Aorta (tissue), 5 donors: Measurements from ENCODE around the gene PTPRN2. TPM values are rescaled to one million over a fixed set of nuclear protein-coding genes. Genes with fewer than 3 reads are reported as not detected.

Experiments used
- ATAC-seq: fragments of 200-7000 bp; cut with Tn5 transposase; one replicate; pipeline ENCODE4 v1.9.1; 2022; ENCODE audit warnings: moderate library complexity; ENCODE audit not compliant: low FRiP score
- DNase-seq, 2 donors: peaks; one replicate each; pipeline ENCODE4 v3.0.0-alpha.2; 2020
- H3K27ac ChIP-seq, 2 donors: one replicate each; pipeline ENCODE4 v1.5.1; 2013; ENCODE audit warnings: low read length in 2 of 2, mild to moderate bottlenecking in 2 of 2, moderate library complexity in 2 of 2, control low read depth in 1 of 2, inconsistent platforms in 1 of 2, low read depth in 1 of 2
- H3K27me3 ChIP-seq, 2 donors: one replicate each; pipeline ENCODE4 v1.6.1; 2013; ENCODE audit warnings: control low read depth in 1 of 2, low read length in 1 of 2, mild to moderate bottlenecking in 1 of 2, moderate library complexity in 1 of 2; ENCODE audit not compliant: insufficient read depth in 2 of 2, control insufficient read depth in 1 of 2
- H3K36me3 ChIP-seq, 2 donors: one replicate each; pipeline ENCODE4 v1.6.1; 2013; ENCODE audit warnings: control low read depth in 1 of 2, low read length in 1 of 2, mild to moderate bottlenecking in 1 of 2; ENCODE audit not compliant: insufficient read depth in 2 of 2, control insufficient read depth in 1 of 2
- H3K4me1 ChIP-seq, 2 donors: one replicate each; pipeline ENCODE4 v1.6.1; 2013; ENCODE audit warnings: low read length in 2 of 2, control low read depth in 1 of 2, mild to moderate bottlenecking in 1 of 2, moderate library complexity in 1 of 2; ENCODE audit not compliant: insufficient read depth in 2 of 2, control insufficient read depth in 1 of 2
- H3K4me3 ChIP-seq, 2 donors: one replicate each; pipeline ENCODE4 v1.5.1; 2013; ENCODE audit warnings: low read length in 2 of 2, control low read depth in 1 of 2, mild to moderate bottlenecking in 1 of 2
- H3K9me3 ChIP-seq: one replicate; pipeline ENCODE4 v1.6.1; 2013; ENCODE audit warnings: mild to moderate bottlenecking, low read length; ENCODE audit not compliant: control insufficient read depth
- WGBS, 2 donors: extraction: QIAGEN DNeasy Blood & Tissue Kit; methylation state at CpG; one replicate each; pipeline ENCODE4 v1.1.7; 2013; 5-methylcytosine and 5-hydroxymethylcytosine counted together
- intact Hi-C, 2 donors: fragments of 100-400 bp; cut with DNase I; formaldehyde crosslinking; loops; one replicate each; pipeline versions ENCODE4 v1.14.2 to v1.15.0; 2022
- polyA plus RNA-seq, 2 donors: library from polyadenylated mRNA; stranded (reverse); fragments of 200-250 nt; gene quantifications; one replicate each; pipeline ENCODE4 v1.2.3, GENCODE V29; 2013
- total RNA-seq, 2 donors: library from RNA; stranded (reverse); fragmentation: NEBNext Ultra II Directional; extraction: Animal tissue kit (Norgen Biotek cat#: 25700); gene quantifications; one replicate each; pipeline ENCODE4 v1.2.1, GENCODE V29; 2021
- donor health status: healthy with polysubstance abuse.
- donor health status: Bipolar disorder and iron deficiency.
- donor health status: DM: no; HTN: no; CAD: no.
- donor health status: DM: no; HTN: no; CAD: no.
- donor health status: DM: yes; HTN: yes; CAD: no.

PTPRN2 gene
- total and polyA plus RNA-seq, 4 donors, result 0.67 to 3.3 (median 1.4) TPM

DNA sequence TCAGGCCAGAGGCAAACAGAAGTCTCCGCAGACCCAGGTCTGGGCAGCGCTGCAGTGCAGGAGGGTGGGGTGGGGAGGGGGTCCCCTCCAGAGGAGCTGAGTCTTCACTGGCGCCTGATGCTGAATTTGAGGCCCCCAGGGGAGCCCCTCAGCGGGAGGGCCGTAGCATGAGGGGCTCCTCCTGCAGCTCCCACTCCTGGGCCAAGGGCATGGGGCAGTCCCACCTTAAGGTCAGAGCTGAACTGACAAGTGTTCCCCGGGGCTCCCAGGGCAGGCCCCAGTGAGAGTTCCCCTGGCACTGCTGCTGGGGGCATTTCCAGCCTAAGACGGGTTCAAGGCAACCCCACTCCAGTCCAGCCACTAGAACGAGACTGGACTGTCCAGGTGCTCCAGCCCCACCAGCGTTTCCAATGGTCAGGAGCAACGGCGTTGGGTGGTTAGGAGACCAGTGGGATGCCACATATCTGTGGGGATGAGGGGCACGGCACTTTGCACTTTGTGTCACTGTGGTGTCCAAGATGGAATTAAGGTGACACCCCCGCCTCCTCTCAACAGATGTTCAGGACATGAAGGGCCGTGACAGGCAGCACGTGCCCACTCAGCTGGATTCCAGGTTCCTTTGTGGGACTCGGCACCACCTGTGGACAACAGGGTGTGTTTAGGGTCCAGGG is 139.1 kb downstream of the PTPRN2 start:
- ATAC-seq, result no peak
- Histone ChIP-seq H3K4me1 (no peaks in the 10 kb centered on the region), H3K36me3 (no peaks in the 10 kb centered on the region), H3K4me3 (no peak overlapping the region), H3K9me3 (no peaks in the 10 kb centered on the region), H3K27me3 (no peaks in the 10 kb centered on the region), H3K27ac (no peak overlapping the region)
- 87 to 89% methylated on average over 14 to 16 of the region's 16 CpGs for WGBS, 2 donors
- intact Hi-C loops, result no loop called here
- no peak for DNase-seq

DNA sequence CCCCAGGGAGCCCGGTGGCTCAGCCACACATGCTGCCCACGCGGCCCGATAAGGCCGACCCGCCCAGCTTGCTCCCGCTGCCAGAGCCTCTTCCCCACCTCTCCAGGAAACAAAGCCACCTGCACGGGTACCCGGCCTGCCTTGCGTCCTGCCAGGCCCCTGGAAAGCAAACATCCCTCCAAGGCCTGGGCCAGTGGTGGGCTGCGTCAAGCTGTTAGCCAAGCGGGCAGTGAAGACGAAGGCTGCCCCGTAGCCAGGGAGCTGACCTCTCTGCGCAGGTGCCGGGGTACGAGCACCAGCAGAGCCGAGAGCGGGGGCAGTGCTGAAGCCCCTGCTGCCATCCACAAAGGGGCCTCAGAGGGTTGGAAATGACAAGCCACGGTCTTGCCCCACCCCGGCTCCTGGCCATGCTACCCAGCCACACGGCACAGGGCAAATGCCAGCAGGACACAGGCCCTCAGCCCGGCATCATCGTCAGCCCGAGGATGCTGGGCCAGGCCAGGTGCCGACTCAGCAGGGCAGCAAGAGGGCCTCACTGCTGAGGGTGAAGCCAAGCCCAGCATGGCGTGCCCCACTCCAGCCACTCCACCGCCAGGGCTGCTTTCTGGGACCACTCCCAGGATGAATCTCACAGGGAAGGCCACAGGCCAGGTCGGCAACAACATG is 140.0 kb downstream of the PTPRN2 start:
- H3K4me1 ChIP-seq, result no peaks in the 10 kb centered on the region
- no peak overlapping the region for H3K4me3 ChIP-seq
- no peaks in the 10 kb centered on the region for H3K36me3 ChIP-seq
- no peak overlapping the region for H3K27ac ChIP-seq
- no peak for DNase-seq
- H3K27me3 ChIP-seq, result no peaks in the 10 kb centered on the region
- WGBS, 2 donors, result 83 to 86% methylated on average over 29 of the region's 29 CpGs
- intact Hi-C loops, result no loop called here
- no peaks in the 10 kb centered on the region for H3K9me3 ChIP-seq
- no peak for ATAC-seq

DNA sequence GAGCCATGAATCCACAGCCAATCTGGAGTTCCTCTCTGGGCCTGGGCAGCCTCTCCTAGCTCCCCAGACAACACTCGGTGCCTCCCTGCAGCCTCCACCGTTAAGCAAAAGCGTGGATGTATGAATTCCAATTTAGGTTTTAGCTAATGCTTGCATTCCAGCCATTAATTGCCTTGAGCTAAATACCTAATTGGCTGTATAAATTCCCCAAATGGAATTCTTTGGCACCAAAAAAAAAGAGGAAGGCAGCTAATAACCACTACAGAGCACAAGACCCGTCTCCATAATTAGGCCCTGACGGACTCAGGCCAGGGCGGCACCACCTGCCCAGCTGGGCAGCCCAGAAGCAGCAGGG is 140.5 kb downstream of the PTPRN2 start:
- H3K4me3 ChIP-seq, result no peak overlapping the region
- H3K4me1 ChIP-seq, result no peaks in the 10 kb centered on the region
- no peaks in the 10 kb centered on the region for H3K36me3 ChIP-seq
- 84 to 89% methylated on average over 6 of the region's 6 CpGs for WGBS, 2 donors
- H3K9me3 ChIP-seq, result no peaks in the 10 kb centered on the region
- no peaks in the 10 kb centered on the region for H3K27me3 ChIP-seq
- intact Hi-C loops, result no loop called here
- no peak for DNase-seq
- no peak overlapping the region for H3K27ac ChIP-seq
- no peak for ATAC-seq

DNA sequence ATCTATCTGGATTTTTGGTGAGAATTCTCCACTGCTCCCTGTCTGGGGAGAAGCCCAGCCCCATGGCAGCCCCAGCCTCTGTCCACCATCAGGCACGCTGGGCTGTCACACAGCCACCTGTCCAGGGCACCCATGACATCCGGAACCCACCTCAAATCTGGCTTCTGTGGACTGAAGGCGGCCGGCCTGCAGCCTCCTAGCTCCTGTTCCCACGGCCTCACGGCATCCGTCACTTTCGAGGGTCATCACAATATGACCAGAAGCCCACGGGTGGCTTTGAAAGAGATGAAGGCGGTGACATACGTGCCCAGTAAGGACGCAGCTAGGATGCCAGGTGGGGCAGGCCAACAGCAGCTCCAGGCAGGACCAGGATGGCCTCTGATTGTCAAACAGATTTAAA is 140.9 kb downstream of the PTPRN2 start:
- intact Hi-C loops, result no loop called here
- no peaks in the 10 kb centered on the region for H3K4me1 ChIP-seq
- no peak for DNase-seq
- WGBS, 2 donors, result 81 to 83% methylated on average over 12 of the region's 12 CpGs
- ATAC-seq, result no peak
- no peaks in the 10 kb centered on the region for H3K27me3 ChIP-seq
- no peaks in the 10 kb centered on the region for H3K9me3 ChIP-seq
- no peak overlapping the region for H3K27ac ChIP-seq
- H3K36me3 ChIP-seq, result no peaks in the 10 kb centered on the region
- no peak overlapping the region for H3K4me3 ChIP-seq

DNA sequence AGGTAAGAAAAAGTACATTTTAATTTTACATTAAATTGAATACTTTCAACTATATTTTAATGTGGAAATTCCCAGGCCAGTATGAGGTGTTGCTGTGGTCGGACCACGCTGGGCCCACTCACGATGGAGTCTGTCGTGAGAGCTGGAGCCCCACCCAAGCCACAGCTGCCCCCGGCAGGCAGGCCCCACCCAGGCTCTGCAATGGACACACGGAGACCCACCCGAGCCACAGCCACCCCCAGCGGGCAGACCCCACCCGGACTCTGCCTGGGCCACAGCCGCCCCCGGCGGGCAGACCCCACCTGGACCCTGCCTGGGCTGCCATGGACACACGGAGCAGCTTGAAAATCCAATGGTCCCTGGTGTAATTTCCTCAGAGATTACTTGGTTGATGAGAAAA is 141.3 kb downstream of the PTPRN2 start:
- no peak for ATAC-seq
- Histone ChIP-seq H3K4me1 (no peaks in the 10 kb centered on the region), H3K27ac (no peak overlapping the region), H3K4me3 (no peak overlapping the region), H3K36me3 (no peaks in the 10 kb centered on the region), H3K27me3 (no peaks in the 10 kb centered on the region), H3K9me3 (no peaks in the 10 kb centered on the region)
- 80 to 83% methylated on average over 13 of the region's 13 CpGs for WGBS, 2 donors
- DNase-seq, result no peak
- intact Hi-C loops, result no loop called here

DNA sequence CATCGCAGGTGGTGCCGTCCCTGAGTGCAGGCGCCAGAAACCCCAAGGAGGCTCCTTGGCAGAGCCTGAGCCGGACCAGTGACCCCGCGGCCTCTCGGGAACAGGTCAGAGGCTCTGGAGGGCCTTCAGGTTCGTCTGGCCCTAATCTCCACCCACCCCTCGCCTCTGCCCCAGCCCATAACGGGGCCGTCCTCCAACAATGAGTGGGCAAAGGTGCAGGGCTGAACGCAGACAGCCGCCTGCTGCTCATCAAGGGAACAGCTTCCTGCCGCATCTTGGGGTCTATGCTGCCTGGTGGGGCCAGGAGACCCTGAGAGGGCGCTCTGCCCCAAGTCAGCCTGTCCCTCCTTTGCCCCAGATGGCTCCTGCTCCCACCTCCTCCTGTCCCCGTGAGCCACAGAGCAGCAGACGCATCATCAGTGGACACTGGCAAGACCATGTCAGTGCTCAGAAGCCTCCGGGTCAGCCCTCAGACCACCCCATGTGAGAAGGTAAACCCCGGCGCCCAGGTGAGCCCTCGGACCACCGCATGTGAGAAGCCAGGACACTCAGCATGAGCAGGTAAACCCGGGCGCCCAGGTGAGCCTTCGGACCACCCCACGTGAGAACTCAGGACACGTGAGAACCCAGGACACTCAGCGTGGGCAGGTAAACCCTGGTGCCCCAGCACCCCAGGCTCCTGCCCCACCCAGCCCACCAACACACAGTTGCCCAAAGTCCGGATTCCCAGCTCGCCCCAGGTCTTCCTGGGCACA is 142.0 kb downstream of the PTPRN2 start:
- H3K27me3 ChIP-seq, result no peaks in the 10 kb centered on the region
- no peaks in the 10 kb centered on the region for H3K9me3 ChIP-seq
- intact Hi-C loops, result no loop called here
- no peak overlapping the region for H3K27ac ChIP-seq
- H3K36me3 ChIP-seq, result no peaks in the 10 kb centered on the region
- H3K4me3 ChIP-seq, result no peak overlapping the region
- no peak for ATAC-seq
- WGBS, 2 donors, result 77 to 79% methylated on average over 30 of the region's 30 CpGs
- H3K4me1 ChIP-seq, result no peaks in the 10 kb centered on the region
- DNase-seq, result no peak

DNA sequence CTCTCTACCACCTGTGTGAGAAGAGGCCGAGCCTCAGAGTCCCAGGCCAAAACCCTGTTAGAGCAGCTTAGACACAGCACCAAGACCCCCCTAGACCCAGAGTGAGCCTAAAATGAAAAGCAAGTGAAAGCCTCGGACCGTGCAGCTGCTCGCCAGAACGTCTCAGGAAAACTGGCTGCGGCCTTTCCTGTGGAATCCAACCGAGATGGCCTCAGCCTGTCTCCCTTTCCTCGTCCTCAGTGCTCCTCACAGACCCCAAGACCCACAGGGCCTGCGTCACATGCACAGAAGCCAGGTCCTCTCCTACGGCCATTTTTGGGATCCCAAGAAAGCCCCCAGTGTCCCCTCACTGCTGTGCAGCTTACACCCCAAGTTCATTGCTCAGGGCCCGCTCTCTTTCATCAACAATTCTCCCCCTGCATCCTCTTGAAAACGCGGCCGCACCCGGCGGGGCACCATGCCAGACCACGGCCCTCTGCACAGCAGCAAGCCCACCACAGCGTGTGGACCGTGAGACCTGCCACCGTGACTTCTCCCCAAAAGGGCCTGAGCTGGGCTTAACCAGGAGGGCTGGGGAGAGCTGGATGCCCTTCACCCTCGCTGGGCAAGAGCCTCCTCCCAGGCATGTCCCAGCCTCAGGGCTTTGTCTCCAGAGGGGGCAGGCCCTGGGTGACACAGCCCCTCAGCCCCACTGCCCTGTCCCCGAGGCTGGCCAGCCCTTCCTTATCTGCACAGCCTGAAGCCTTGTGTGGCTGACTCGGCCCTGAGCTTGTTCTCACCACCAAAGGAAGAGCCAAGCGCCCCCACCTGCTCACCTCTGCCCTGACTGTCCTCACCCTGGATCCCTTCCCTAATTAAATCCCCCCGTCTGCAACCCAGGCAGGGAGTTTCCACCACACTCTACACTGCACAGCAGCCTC is 142.9 kb downstream of the PTPRN2 start:
- H3K27ac ChIP-seq, result no peak overlapping the region

DNA sequence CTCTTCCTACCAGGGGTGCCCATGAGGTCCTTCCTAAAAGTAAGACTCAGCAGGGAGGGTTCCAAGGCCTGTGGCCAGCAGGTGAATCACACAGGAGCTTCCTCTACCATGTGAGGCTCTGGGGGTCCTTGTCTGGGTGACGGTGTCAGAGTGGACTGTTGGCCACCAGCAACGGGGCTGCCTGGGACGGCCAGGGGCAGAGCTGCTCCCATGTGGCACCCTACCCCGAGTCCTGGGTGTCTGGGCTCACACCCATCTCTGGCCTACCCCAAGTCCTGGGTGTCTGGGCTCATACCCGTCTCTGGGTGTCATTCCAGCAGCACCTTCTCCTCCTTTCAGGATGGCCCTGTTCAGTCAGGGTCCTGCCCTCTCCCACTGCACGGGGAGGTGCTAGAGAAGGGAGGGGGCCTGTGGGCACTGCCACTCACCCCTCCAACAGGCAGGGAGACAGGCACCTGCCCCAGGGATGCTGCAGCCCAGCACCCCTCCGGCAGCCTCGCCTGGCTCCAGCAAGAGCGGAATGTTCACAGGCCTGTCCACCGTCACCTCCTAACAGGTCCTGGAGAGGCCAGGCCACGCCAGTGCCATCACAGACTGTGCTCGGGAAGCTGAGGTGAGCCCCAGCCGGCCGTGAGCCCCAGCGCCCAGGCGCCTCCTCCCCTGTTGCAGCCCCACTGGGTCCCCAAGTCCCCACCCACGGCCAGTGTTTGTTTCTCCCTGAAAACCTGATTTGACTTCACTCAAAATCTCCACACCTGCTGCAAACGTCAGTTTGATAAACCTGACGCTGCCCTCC is 143.7 kb downstream of the PTPRN2 start:
- intact Hi-C loops, result no loop called here
- H3K4me1 ChIP-seq, result no peaks in the 10 kb centered on the region
- H3K36me3 ChIP-seq, result no peaks in the 10 kb centered on the region
- ATAC-seq (no peak), DNase-seq (no peak)
- H3K27ac ChIP-seq, result no peak overlapping the region
- no peaks in the 10 kb centered on the region for H3K9me3 ChIP-seq
- no peaks in the 10 kb centered on the region for H3K27me3 ChIP-seq
- WGBS, 2 donors, result 82% methylated on average over 19 of the region's 19 CpGs
- H3K4me3 ChIP-seq, result no peak overlapping the region

More for the DNA sequence above, 142.9 kb downstream of the PTPRN2 start:
- Histone ChIP-seq H3K9me3 (no peaks in the 10 kb centered on the region), H3K27me3 (no peaks in the 10 kb centered on the region), H3K4me3 (no peak overlapping the region), H3K4me1 (no peaks in the 10 kb centered on the region), H3K36me3 (no peaks in the 10 kb centered on the region)
- WGBS, 2 donors, result 76 to 78% methylated on average over 25 of the region's 25 CpGs
- no peak for DNase-seq
- intact Hi-C loops, result no loop called here
- ATAC-seq, result no peak
